ENCODE results near the gene ADGRL2.

DNA sequence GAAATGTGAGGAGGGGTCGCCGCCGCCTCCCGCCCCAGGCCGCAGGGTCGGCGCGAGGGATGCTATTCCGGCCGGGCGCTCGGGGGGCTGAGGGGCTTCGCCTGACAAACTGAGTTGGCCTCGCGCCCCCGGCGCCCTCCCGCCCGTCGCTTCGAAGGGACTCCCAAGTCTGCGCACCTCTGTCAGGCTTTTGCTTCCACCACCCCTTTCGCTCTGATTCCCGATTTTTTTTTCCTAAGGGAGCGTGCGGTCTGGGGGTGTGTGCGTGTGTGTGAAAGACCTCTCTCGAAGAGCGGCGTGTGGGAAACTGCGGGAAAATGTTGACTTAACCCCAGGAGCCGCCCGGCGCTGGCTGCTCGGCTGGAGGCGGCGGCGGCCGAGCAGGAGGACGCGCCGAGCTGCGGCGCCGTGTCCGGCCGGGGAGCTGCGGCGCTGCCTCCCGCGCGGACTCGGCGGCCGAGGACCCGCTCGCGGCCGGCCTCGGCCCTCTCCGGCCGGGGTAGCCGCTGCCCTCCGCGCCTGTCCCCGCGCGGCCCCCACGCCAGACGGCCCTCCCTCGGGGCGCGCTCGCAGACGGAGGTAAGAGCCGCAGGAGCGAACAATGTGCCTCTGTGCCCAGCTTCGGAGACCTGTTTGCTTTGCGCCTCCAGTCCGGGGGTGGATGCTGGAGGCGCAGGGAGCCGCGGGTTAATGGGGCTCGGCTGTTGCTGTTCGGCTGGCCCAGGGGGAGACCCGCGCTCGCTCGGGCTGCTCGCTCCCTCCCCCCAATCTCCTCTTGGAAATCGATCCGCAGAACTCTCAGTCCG is 1.1 kb downstream of the ADGRL2 start:
- TF ChIP-seq CTCF (IDR thresholded peaks at IDR 0.05; ENCODE audit: low read length) (no peak), EZH2phosphoT487 (IDR thresholded peaks at IDR 0.05; ENCODE audit: low read length) (no peak), EZH2 (optimal IDR thresholded peaks at IDR 0.05; ENCODE audit: low read depth, low read length) (no peak)

Data from MM.1S (cell line).